Mesendoderm (in vitro differentiated cells): ENCODE results near the gene CCDC138.

Experiments used
- DNase-seq: peaks from one replicate; pipeline ENCODE4 v3.0.0; 2013
- H2AK5ac ChIP-seq: 2 replicates; pipeline ENCODE4 v1.6.1; 2013; ENCODE audit warnings: low read length, inconsistent platforms
- H2BK120ac ChIP-seq: 2 replicates; pipeline ENCODE4 v1.6.1; 2013; ENCODE audit warnings: low read depth, mild to moderate bottlenecking, low read length, moderate library complexity, mixed read lengths
- H2BK15ac ChIP-seq: replicated peaks from 2 replicates; pipeline ENCODE4 v1.6.1; 2013; ENCODE audit warnings: low read depth, mild to moderate bottlenecking, moderate library complexity
- H2BK5ac ChIP-seq: 2 replicates; pipeline ENCODE4 v1.6.1; 2013; ENCODE audit warnings: low read length, inconsistent platforms
- H3K18ac ChIP-seq: 2 replicates; pipeline ENCODE4 v1.6.1; 2013; ENCODE audit warnings: mild to moderate bottlenecking, low read length, mixed read lengths
- H3K23ac ChIP-seq: one replicate; pipeline ENCODE4 v1.6.1; 2013; ENCODE audit warnings: low read length
- H3K27ac ChIP-seq: 2 replicates; pipeline ENCODE4 v1.5.1; 2013; ENCODE audit warnings: low read depth, mild to moderate bottlenecking, inconsistent platforms, low read length, moderate library complexity
- H3K27me3 ChIP-seq: 2 replicates; pipeline ENCODE4 v1.6.1; 2013; ENCODE audit warnings: low read length, control low read depth, mild to moderate bottlenecking, inconsistent platforms; ENCODE audit not compliant: insufficient read depth, poor library complexity
- H3K36me3 ChIP-seq: 2 replicates; pipeline ENCODE4 v1.6.1; 2013; ENCODE audit warnings: low read length, inconsistent platforms; ENCODE audit not compliant: control insufficient read depth, insufficient read depth
- H3K4ac ChIP-seq: one replicate; pipeline ENCODE4 v1.6.1; 2013; ENCODE audit warnings: low read depth, mild to moderate bottlenecking, low read length, moderate library complexity
- H3K4me1 ChIP-seq: 2 replicates; pipeline ENCODE4 v1.6.1; 2013; ENCODE audit warnings: low read depth, low read length, inconsistent platforms; ENCODE audit not compliant: control insufficient read depth
- H3K4me2 ChIP-seq: 2 replicates; pipeline ENCODE4 v1.6.1; 2013; ENCODE audit warnings: low read length
- H3K4me3 ChIP-seq: 2 replicates; pipeline ENCODE4 v1.5.1; 2013; ENCODE audit warnings: mild to moderate bottlenecking, low read length
- H3K56ac ChIP-seq: one replicate; pipeline ENCODE4 v1.6.1; 2013; ENCODE audit warnings: low read length
- H3K79me1 ChIP-seq: 2 replicates; pipeline ENCODE4 v1.6.1; 2013; ENCODE audit warnings: low read length, inconsistent platforms
- H3K79me2 ChIP-seq: 2 replicates; pipeline ENCODE4 v1.6.1; 2013; ENCODE audit warnings: mild to moderate bottlenecking, low read length; ENCODE audit not compliant: control insufficient read depth, insufficient read depth
- H3K9ac ChIP-seq: 2 replicates; pipeline ENCODE4 v1.6.1; 2013; ENCODE audit warnings: low read length, inconsistent platforms
- H4K5ac ChIP-seq: one replicate; pipeline ENCODE4 v1.6.1; 2013; ENCODE audit warnings: low read length
- H4K8ac ChIP-seq: one replicate; pipeline ENCODE4 v1.6.1; 2013; ENCODE audit warnings: low read depth, mild to moderate bottlenecking, control low read depth, low read length, moderate library complexity
- WGBS: extraction: QIAGEN DNeasy Blood & Tissue Kit; methylation state at CpG from one replicate; pipeline ENCODE4 v1.1.7; 2013; ENCODE audit warnings: low lambda C conversion rate, missing lambda C conversion rate; ENCODE audit not compliant: insufficient coverage; ENCODE audit errors: extremely low coverage; 5-methylcytosine and 5-hydroxymethylcytosine counted together

Gene CCDC138

DNA sequence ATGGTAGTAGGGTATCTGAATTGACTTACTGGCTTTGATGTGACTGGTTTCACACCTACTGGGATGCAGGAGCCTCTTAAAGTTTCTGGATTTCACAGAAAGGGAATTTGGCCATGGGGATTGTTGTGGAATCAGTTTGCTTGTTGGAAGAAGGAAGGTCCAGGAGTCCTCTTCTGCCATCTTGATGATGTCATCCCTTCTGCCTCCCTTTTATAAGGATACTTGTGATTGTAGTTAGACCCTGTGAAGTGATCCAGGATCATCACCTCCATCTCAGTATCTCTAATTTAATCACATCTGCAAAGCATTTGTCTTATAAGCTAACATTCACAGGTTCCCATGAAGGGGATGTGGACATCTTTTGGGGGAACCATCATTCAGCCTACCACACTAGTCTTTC, 79.5 kb downstream of the CCDC138 start:
- Histone ChIP-seq H2BK15ac (no peak overlapping the region), H3K4me1 (no peaks in the 10 kb centered on the region), H3K27ac (no peak overlapping the region), H3K4me3 (no peak overlapping the region), H3K9ac (no peak overlapping the region), H3K36me3 (peaks cover 4% of the 10 kb centered on the region), H3K79me1 (no peaks in the 10 kb centered on the region), H4K8ac (no peak overlapping the region), H3K56ac (no peak overlapping the region), H2BK5ac (no peak overlapping the region), H4K5ac (no peak overlapping the region), H3K79me2 (no peaks in the 10 kb centered on the region), H2AK5ac (no peak overlapping the region), H2BK120ac (no peak overlapping the region), H3K4me2 (no peak overlapping the region), H3K27me3 (no peaks in the 10 kb centered on the region), H3K23ac (no peak overlapping the region), H3K18ac (no peak overlapping the region), H3K4ac (no peak overlapping the region)
- no peak for DNase-seq

DNA sequence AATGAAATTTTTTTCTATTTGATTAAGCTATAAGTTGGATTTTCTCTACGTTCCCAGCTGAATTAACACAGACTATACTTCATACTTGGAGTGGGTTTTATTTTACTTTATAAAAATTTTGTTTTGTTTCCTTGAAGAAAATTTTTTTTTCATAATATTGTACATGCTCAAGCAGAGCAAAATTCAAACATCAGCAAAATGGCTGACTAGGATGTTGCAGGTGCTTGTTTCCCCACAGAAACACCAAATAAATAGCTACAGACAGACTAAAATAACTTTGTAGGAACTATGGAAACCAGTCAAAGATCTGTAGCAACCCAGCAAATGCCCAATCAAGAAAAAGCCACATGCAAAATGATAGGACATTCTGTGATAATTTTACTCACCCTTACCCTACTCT, 82.3 kb downstream of the CCDC138 start:
- no peak overlapping the region for H3K4me2 ChIP-seq
- H2BK120ac ChIP-seq, result no peak overlapping the region
- no peak overlapping the region for H2BK15ac ChIP-seq
- no peak overlapping the region for H2AK5ac ChIP-seq
- H3K4me1 ChIP-seq, result no peaks in the 10 kb centered on the region
- no peak overlapping the region for H3K18ac ChIP-seq
- no peaks in the 10 kb centered on the region for H3K79me2 ChIP-seq
- no CpG with 5 or more reads among the region's 1 CpG for WGBS
- H4K5ac ChIP-seq, result no peak overlapping the region
- H3K36me3 ChIP-seq, result peaks cover 4% of the 10 kb centered on the region
- H4K8ac ChIP-seq, result no peak overlapping the region
- H3K4ac ChIP-seq, result no peak overlapping the region
- DNase-seq, result no peak
- no peak overlapping the region for H3K27ac ChIP-seq
- no peak overlapping the region for H2BK5ac ChIP-seq
- H3K79me1 ChIP-seq, result no peaks in the 10 kb centered on the region
- no peak overlapping the region for H3K56ac ChIP-seq
- no peak overlapping the region for H3K4me3 ChIP-seq
- H3K9ac ChIP-seq, result no peak overlapping the region
- H3K23ac ChIP-seq, result no peak overlapping the region
- H3K27me3 ChIP-seq, result no peaks in the 10 kb centered on the region

- H3K36me3 ChIP-seq, result peaks cover 4% of the 10 kb centered on the region
- no peak overlapping the region for H3K4ac ChIP-seq
- no peak overlapping the region for H2AK5ac ChIP-seq
- no peak overlapping the region for H2BK120ac ChIP-seq
- no peak overlapping the region for H3K4me2 ChIP-seq
- H3K79me2 ChIP-seq, result no peaks in the 10 kb centered on the region
- H3K56ac ChIP-seq, result no peak overlapping the region
- H3K23ac ChIP-seq, result no peak overlapping the region
- no peaks in the 10 kb centered on the region for H3K27me3 ChIP-seq
- H2BK15ac ChIP-seq, result no peak overlapping the region
- H3K4me1 ChIP-seq, result no peaks in the 10 kb centered on the region
- no peak overlapping the region for H4K5ac ChIP-seq
- no peak overlapping the region for H2BK5ac ChIP-seq
- no peak overlapping the region for H3K18ac ChIP-seq
- no peak overlapping the region for H3K9ac ChIP-seq
- no peak for DNase-seq
- H4K8ac ChIP-seq, result no peak overlapping the region
- H3K27ac ChIP-seq, result no peak overlapping the region
- no peaks in the 10 kb centered on the region for H3K79me1 ChIP-seq
- no CpG with 5 or more reads among the region's 3 CpGs for WGBS
- H3K4me3 ChIP-seq, result no peak overlapping the region
Observed at GRCh38 chr2:108869542-108869941, 83.0 kb downstream of the CCDC138 start.

DNA sequence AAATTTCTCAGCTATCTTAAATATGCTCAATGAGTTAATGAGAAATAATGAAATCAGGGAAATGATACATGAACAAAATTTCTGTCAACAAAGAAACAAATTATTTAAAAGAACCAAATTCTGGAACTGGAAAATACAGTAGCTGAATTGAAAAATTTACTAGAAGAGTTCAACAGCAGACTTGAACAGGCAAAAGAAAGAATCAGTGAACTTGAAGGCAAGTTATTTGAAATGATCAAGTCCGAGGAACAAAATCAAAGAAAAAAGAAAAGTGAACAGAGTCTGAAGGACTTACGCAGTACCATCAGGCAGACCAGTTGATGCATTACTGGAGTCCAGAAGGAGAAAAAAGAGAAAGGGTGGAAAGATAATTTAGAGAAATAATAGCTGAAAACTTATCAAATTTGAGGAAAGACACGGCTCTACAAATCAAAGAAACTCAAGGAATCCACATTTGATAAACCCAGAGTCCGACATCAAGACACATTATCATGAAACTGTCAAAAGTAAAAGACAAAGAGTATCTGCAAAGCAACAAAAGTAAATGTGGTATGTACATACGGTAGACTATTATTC, 83.6 kb downstream of the CCDC138 start:
- Histone ChIP-seq H3K9ac (no peak overlapping the region), H2BK120ac (no peak overlapping the region), H4K5ac (no peak overlapping the region), H2AK5ac (no peak overlapping the region), H2BK5ac (no peak overlapping the region), H4K8ac (no peak overlapping the region), H3K4me2 (no peak overlapping the region), H3K79me2 (no peaks in the 10 kb centered on the region), H3K23ac (no peak overlapping the region), H3K56ac (no peak overlapping the region), H3K79me1 (no peaks in the 10 kb centered on the region), H3K27me3 (no peaks in the 10 kb centered on the region), H3K36me3 (peaks cover 4% of the 10 kb centered on the region), H2BK15ac (no peak overlapping the region), H3K4ac (no peak overlapping the region), H3K27ac (no peak overlapping the region), H3K18ac (no peak overlapping the region), H3K4me3 (no peak overlapping the region), H3K4me1 (no peaks in the 10 kb centered on the region)
- no CpG with 5 or more reads among the region's 5 CpGs for WGBS
- no peak for DNase-seq

DNA sequence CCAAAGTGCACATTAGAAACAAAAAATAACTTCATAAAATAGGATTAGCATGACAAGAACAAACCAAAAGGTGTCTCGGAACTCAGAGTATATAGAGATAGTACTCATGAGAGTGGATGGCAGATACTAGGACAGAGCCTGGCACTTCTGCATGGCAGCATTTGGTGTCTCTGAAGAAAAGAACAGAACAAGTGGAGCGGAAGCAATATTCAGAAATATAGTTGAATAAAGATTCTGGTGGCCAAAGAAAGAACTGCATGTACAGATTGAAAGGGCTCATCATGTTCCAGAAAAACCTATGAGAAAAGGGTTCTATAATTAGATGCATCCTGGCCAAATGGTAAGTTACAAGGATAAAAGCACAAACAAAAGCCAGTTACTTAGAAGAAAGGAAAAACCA, 90.9 kb downstream of the CCDC138 start:
- Histone ChIP-seq H3K27ac (no peak overlapping the region), H3K79me1 (no peaks in the 10 kb centered on the region), H3K4me2 (no peak overlapping the region), H3K9ac (no peak overlapping the region), H3K4me1 (no peaks in the 10 kb centered on the region), H3K56ac (no peak overlapping the region), H3K27me3 (no peaks in the 10 kb centered on the region), H3K36me3 (no peaks in the 10 kb centered on the region), H4K5ac (no peak overlapping the region), H3K18ac (no peak overlapping the region), H4K8ac (no peak overlapping the region), H2AK5ac (no peak overlapping the region), H3K4ac (no peak overlapping the region), H3K79me2 (no peaks in the 10 kb centered on the region), H3K23ac (no peak overlapping the region), H2BK5ac (no peak overlapping the region), H3K4me3 (no peak overlapping the region), H2BK120ac (no peak overlapping the region), H2BK15ac (no peak overlapping the region)
- no CpG with 5 or more reads among the region's 2 CpGs for WGBS
- no peak for DNase-seq

GRCh38 chr2:108878276-108878675, 91.7 kb downstream of the CCDC138 start:
- no peaks in the 10 kb centered on the region for H3K4me1 ChIP-seq
- no peak overlapping the region for H3K4me3 ChIP-seq
- H3K9ac ChIP-seq, result no peak overlapping the region
- H3K18ac ChIP-seq, result no peak overlapping the region
- no peak overlapping the region for H2BK5ac ChIP-seq
- no peak overlapping the region for H2AK5ac ChIP-seq
- no peaks in the 10 kb centered on the region for H3K79me1 ChIP-seq
- no peaks in the 10 kb centered on the region for H3K79me2 ChIP-seq
- H2BK15ac ChIP-seq, result no peak overlapping the region
- H3K4ac ChIP-seq, result no peak overlapping the region
- H3K27me3 ChIP-seq, result no peaks in the 10 kb centered on the region
- no peak overlapping the region for H4K5ac ChIP-seq
- no CpG with 5 or more reads among the region's 2 CpGs for WGBS
- H3K56ac ChIP-seq, result no peak overlapping the region
- no peak overlapping the region for H3K27ac ChIP-seq
- no peak overlapping the region for H3K4me2 ChIP-seq
- H3K23ac ChIP-seq, result no peak overlapping the region
- H2BK120ac ChIP-seq, result no peak overlapping the region
- H3K36me3 ChIP-seq, result no peaks in the 10 kb centered on the region
- no peak for DNase-seq
- no peak overlapping the region for H4K8ac ChIP-seq
